GM10266 (cell line): ENCODE data around the gene VPS54.
"Not testable (repeated sequence)": the region's sequence is repeated elsewhere in the genome, so short reads cannot be mapped to it uniquely, and the experiment has no call there.

Experiments
- DNase-seq: peaks from one replicate; pipeline ENCODE4 v3.0.0; 2012; ENCODE audit errors: extremely low spot score
- CTCF ChIP-seq: IDR thresholded peaks from 2 replicates; pipeline ENCODE4 v1.5.1; 2012; ENCODE audit warnings: mild to moderate bottlenecking, low read depth; ENCODE audit not compliant: control insufficient read depth, insufficient read depth; ENCODE audit errors: missing control alignments

The VPS54 gene

GRCh38 chr2:64000630-64001381 lies 18.4 kb downstream of the VPS54 start:
- no peak for TF ChIP-seq CTCF
- DNase-seq = no peak

- DNase-seq = no peak
- no peak for TF ChIP-seq CTCF
Observed at GRCh38 chr2:63999049-63999448, 20.2 kb downstream of the VPS54 start.

GRCh38 chr2:63996582-63997198 lies 22.5 kb downstream of the VPS54 start:
- not testable (repeated sequence) for DNase-seq

GRCh38 chr2:63994329-63995070 lies 24.7 kb downstream of the VPS54 start:
- not testable (repeated sequence) for DNase-seq

GRCh38 chr2:63993871-63994270 lies 25.4 kb downstream of the VPS54 start:
- DNase-seq = no peak
- TF ChIP-seq CTCF = no peak

- not testable (repeated sequence) for DNase-seq
Observed at GRCh38 chr2:63993130-63993584, 26.1 kb downstream of the VPS54 start.

- no peak for TF ChIP-seq CTCF
- DNase-seq = no peak
Observed at GRCh38 chr2:63992061-63992685, 27.1 kb downstream of the VPS54 start.

GRCh38 chr2:63991173-63991999 lies 27.8 kb downstream of the VPS54 start:
- not testable (repeated sequence) for DNase-seq
